H54 (cell line): Measurements from ENCODE around the gene VLDLR.

Experiments
- DNase-seq: peaks from one replicate; pipeline ENCODE4 v3.0.0; 2011; ENCODE audit warnings: low spot score, mixed read lengths; ENCODE audit not compliant: insufficient read length
- FAIRE-seq: peaks from 3 replicates; lab custom pipeline; 2011; peaks lifted over from hg19 to GRCh38; lab: Jason Lieb, UNC
- POLR2A ChIP-seq: IDR thresholded peaks from 2 replicates; pipeline ENCODE4 v1.6.1; 2011; ENCODE audit warnings: low read depth, mild to moderate bottlenecking, low read length

VLDLR gene

DNA sequence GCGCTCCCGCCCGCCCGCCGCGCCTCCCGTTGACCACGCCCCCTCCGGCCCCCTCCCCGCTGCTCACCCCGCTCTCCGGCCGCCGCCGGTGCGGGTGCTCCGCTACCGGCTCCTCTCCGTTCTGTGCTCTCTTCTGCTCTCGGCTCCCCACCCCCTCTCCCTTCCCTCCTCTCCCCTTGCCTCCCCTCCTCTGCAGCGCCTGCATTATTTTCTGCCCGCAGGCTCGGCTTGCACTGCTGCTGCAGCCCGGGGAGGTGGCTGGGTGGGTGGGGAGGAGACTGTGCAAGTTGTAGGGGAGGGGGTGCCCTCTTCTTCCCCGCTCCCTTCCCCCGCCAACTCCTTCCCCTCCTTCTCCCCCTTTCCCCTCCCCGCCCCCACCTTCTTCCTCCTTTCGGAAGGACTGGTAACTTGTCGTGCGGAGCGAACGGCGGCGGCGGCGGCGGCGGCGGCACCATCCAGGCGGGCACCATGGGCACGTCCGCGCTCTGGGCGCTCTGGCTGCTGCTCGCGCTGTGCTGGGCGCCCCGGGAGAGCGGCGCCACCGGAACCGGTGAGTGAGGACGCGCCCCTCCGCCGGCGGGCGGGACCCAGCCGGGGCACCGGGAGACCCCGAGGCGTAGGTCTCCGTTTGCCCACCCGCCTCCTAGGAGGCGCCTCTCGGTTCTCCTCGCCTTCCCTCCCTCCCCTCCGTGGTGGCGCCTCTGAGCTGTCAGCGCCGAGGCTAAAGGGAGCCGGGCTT is at the start of gene VLDLR:
Gene VLDLR, plus strand, starts transcription at position 66 of the 739 bp plus-strand sequence. Its CDS starts 403 bp downstream, at position 469.
- TF ChIP-seq POLR2A, result no peak
- DNase-seq (peak; percentile 36), FAIRE-seq (no peak)

DNA sequence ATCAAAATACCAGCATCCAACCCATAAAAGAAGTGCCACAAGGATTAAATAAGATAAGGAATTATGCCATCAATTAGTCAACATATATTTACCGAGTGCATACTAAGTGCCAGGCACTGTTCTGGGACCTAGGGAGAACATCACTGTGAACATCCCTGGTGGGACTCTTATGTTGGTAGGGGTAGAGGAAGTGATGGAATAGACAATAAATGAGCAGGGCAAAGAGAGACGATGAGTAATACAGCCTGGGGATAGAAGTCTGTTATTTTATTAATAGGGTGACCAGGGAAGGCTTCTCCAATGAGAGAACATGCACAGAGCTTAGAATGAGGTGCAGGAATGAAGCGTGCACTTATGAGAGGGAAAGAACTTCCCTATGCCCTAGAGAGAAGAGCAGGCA is 47.4 kb upstream of the VLDLR start:
- FAIRE-seq (no peak), DNase-seq (no peak)
- TF ChIP-seq POLR2A, result no peak

DNA sequence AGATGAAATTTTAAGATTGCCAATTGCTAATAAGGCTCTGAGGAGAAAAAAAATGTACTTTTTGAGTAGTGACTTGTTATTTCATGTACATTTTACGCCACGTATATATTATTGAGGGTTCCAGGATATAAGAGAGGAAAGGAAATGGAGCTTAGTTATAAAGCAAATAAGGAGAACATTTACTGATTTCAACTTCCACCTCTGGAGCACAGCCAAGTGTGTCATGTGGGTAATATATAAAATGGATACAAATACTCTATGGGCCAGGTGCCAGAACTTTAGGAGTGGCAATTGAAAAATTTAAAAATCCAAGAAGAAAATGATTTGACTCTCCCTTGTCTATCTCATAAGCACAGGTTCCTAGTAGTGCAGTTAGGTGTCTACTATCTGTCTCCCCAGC is 45.0 kb upstream of the VLDLR start:
- DNase-seq (no peak), FAIRE-seq (no peak)
- TF ChIP-seq POLR2A, result no peak

DNA sequence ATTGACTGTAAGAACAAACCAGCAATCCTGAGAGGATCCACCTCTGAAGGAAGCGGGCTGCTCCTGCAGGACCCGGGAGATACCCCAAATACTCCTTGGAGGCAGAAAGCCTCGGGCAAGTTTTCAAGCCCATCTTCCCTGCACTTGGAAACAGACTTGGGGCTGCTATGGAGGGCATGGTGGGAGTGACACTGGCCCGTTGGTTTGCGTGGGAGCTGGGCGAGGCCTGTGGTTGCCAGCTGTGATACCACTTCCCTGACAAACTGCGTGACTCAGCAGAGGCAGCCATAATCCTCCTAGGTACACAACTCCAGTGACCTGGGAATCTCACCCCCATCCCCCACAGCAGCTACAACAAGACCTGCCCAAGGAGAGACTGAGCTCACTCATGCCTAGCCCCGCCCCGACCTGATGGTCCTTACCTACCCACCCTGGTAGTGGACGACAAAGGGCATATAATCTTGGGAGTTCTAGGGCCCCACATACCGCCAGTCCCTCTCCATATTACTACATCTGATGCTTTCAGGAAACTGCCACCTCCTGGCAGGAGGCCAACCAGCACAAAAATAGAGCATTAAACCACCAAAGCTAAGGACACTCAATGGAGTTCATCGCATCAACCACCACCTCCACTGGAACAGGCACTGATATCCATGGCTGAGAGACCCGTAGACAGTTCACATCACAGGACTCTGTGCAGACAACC is 38.1 kb upstream of the VLDLR start:
- TF ChIP-seq POLR2A, result no peak
- no peak for FAIRE-seq
- DNase-seq, result no peak

DNA sequence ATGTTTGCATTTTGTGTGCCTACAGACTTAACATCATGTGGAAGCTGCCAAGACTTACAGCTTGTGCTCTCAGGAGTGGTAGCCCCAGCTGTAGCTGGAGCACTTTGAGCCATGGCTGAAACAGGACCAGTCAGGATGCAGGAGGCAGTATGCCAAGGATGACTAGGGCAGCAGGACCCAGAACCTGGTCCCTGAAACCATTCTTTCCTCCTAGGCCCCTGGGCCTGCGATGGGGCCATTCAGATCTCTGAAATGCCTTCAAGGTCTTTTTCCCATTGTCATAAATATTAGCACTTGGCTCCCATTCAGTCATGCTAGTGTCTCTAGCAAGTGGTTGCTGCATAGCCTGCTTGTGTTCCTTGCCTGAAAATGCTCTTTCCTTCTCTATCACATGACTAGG is 29.6 kb upstream of the VLDLR start:
- no peak for DNase-seq
- no peak for FAIRE-seq
- no peak for TF ChIP-seq POLR2A

DNA sequence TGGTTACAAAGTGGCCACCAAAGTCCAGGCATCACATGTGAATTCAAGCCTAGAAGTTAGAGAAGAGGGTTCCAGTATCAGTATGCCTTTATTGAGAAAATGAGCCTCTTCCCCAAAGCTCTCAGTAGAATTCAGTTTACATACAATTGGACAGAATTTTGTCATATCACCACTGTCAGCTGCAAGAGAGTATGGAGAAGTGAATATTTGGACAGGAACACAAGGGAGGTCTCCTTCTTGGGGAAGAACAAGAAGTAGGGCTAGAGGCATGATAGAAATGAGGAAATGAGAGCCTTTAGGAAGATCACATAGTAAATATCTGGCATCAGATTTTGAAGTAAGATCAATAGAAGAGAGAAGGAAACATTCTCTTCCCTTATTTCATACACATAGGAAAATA is 27.8 kb upstream of the VLDLR start:
- FAIRE-seq (no peak), DNase-seq (no peak)
- TF ChIP-seq POLR2A, result no peak

DNA sequence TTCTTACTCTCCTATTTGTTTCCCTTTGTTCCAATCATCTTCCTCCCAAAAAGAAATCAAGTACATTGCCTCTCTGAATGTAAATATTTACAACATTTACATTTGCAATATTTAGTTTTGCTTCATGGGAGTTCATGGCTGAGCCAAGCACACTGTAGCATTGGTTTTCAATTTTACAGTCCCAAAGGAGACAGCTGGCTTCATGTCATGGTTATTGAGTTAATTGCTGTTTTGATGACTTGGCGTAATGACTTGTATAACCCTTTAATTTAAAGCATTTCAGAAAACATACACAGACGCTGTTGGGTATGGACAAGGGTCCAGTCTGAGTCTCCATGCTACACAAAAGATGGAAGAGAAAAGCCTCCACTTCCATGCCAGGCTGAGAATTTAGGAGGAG is 25.6 kb upstream of the VLDLR start:
- DNase-seq (no peak), FAIRE-seq (no peak)
- no peak for TF ChIP-seq POLR2A

DNA sequence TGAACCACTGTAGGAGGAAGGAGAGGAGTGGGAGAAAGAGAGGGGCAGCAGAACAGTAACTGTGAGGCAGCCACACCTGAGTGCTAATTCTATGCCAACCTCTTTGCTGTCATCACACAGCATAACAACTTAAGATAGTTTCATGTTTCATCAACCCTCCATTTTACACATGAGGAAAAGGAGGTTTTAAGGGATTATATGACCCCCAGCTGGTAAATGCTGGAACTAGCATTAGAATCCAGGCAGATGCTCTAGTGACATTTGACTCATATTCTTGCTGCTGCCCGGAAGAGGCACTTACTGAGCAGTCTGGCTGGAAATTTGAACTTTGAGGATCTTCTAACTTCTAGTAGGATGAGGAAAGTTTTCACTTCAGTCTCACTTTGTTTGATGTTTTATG is 24.1 kb upstream of the VLDLR start:
- no peak for FAIRE-seq
- no peak for TF ChIP-seq POLR2A
- no peak for DNase-seq

DNA sequence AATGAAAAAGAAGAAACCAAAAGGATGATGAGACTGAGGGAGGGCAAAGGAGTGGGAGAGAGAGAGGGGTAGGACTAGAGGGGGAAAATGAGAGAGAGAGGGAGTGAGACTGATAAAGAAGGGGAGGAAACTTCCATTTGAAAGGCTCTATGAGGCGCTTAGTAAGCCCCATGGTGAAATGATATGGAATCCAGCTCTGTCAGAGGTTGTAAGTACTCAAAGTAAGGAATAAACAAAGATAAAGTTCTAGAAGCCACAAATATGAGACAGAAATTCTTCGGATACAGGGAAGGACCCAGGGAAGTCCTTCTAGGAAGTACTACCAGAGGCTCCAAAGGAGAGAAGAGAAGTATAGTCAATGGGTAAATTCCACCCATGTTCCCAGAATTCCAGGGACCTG is 21.7 kb upstream of the VLDLR start:
- FAIRE-seq (no peak), DNase-seq (no peak)
- TF ChIP-seq POLR2A, result no peak

DNA sequence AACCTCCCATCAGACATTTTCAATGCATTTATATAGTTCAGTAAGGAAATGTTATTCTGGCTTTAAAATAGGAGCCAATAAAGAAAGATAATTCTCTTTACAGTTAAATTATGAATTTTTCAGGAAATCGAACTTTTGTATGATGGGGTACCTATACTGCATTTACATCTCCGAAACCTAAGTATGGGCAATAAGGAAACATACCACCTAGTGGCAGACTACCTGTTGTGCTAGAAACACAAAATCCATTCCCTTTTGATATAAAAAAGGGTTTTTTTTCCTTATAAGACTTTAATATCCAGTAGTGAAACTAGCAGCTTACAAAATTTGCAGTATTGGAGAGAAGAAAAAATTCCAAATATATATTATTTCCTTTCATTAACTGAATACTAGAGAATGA is 21.3 kb upstream of the VLDLR start:
- no peak for TF ChIP-seq POLR2A
- FAIRE-seq, result no peak
- no peak for DNase-seq

DNA sequence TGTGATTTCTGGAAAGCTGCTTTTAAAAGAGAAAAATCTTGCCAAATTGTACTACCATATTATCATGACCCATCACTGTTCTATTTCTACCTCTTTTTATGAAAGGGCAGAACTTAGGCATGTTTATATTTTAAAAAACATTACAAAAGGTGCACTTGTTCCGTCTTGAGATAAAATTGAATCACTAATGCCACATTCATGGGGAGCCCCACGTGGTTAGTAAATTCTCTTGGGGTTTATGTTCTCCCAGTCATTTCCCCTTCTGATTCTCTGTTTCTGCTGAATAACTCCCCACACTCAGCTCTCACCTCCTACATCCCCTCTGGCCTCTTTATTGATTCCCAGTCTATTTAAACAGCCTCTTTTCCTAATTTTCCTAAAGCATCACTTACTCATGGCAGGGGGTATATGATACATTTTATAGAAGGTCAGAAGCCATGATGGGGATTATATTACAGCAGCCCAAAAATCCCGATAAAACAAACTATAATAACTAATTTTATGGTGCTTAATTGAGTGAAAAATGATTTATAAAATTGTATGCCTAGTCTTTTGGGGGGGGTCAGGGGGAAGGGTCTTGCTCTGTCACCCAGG is 19.7 kb upstream of the VLDLR start:
- DNase-seq, result no peak
- FAIRE-seq, result no peak
- no peak for TF ChIP-seq POLR2A

DNA sequence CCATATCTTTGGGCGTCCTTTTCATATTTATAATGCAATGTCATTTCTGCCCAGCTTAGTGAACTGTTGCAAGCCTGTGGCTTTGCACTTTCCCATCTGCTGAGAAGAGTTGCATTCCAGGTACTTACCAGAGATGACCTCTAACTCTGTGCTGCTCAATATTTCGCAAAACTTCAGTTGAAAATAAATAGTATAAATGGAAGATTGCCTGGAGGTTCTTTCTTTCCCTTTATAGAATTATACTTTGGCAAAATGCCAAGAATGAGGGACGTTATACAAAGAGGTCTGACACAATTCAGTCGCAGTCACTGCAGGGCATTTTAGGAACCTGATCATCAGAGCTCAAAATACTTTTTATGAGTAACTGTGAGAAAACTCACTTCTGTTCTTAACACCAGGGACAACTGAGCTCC is 18.9 kb upstream of the VLDLR start:
- DNase-seq, result no peak
- no peak for TF ChIP-seq POLR2A
- FAIRE-seq, result no peak

DNA sequence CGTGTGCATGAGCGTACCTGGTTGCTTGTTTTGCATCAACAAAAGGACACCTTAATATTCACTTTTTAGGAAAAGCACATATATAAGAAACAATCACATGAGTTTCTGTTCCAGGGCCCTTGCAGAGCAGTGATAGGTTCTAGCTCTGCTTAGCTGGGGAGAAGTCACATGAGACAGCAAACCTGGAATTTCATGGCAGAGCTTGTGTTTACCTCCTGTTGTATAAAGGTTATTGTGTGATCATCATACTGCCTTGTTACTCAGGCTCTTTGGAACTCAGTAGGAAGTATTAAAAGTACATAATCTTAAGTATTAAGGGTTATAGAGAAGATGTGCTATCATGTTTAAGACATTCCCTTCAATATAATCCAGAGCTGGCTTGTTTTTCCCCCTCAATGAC is 18.0 kb upstream of the VLDLR start:
- DNase-seq (no peak), FAIRE-seq (no peak)
- TF ChIP-seq POLR2A, result no peak

DNA sequence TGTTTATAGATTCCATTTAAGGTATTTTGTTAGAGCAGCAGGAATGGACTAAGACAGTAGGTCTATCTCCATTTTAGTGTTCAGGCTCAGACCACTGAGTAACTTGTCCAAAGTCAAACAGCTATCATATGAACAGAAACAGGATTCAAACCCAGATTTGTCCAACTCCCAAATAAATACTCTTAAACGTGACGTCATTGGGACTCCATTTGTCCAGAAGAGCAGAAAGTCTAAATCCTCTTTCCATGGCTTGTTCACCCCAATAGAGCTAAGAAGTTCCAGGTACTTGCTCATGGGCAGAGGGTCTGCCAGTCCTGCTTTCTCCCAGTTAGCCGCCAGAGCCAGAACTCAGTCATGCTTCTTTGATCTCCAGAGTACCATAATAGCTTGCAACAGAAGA is 16.3 kb upstream of the VLDLR start:
- FAIRE-seq (no peak), DNase-seq (no peak)
- no peak for TF ChIP-seq POLR2A
